K562 (cell line): Measurements from ENCODE around the gene AKAP13. TPM values are rescaled to one million over a fixed set of nuclear protein-coding genes. Genes with fewer than 3 reads are reported as not detected.

Experiments
- ATAC-seq: fragments of 200-7000 bp; cut with Tn5 transposase; 3 replicates; pipeline ENCODE4 v1.9.1; 2020; ENCODE audit warnings: moderate library complexity
- BruUV-seq: library from RNA; stranded (reverse); fragments of 400-500 nt; replicated peaks from 2 replicates; lab custom pipeline; 2021; lab: Mats Ljungman, UMichigan
- CTCF ChIA-PET: fragments of 300-600 bp; formaldehyde crosslinking; extraction: SDS; loops from one replicate; lab custom pipeline; 2021; ENCODE audit warnings: low intra/inter-chr PET ratio; lab: Yijun Ruan, JAX
- POLR2A ChIA-PET: fragments of 300-600, 350-650 bp; sonication (Branson Sonifier 250); formaldehyde crosslinking; extraction: SDS; loops from one replicate; lab custom pipeline; 2021; ENCODE audit warnings: antibody characterized with exemption, inconsistent platforms; lab: Yijun Ruan, JAX
- DNase-seq, 4 experiments: peaks; one replicate each; pipeline versions ENCODE4 v3.0.0 to v3.0.0-alpha.2; 2011 to 2018; ENCODE audit warnings: low spot score in 3 of 4, mixed read lengths in 3 of 4; ENCODE audit errors: extremely low read depth in 1 of 4
- FAIRE-seq: peaks from 2 replicates; lab custom pipeline; 2011; peaks lifted over from hg19 to GRCh38; lab: Jason Lieb, UNC
- H2AFZ ChIP-seq: 2 replicates; pipeline ENCODE4 v1.6.0; 2011; ENCODE audit warnings: low read depth, low read length, control low read depth, inconsistent platforms
- H3K27ac ChIP-seq: fragments of 200-600 bp; 3 replicates; pipeline ENCODE4 v1.8.0; 2011; ENCODE audit warnings: low read depth, mild to moderate bottlenecking, control low read depth, inconsistent platforms, low read length, moderate library complexity, mixed read lengths; ENCODE audit errors: extremely low read depth
- H3K27me3 ChIP-seq, 2 experiments: fragments of 300-600 bp in 1 of 2; 2 replicates in 1 of 2; 3 replicates in 1 of 2; pipeline versions ENCODE4 v1.6.0 to v1.8.0; 2011; ENCODE audit warnings: inconsistent platforms in 2 of 2, low read length in 2 of 2, mild to moderate bottlenecking in 1 of 2, mixed read lengths in 1 of 2, moderate library complexity in 1 of 2; ENCODE audit not compliant: control insufficient read depth in 2 of 2, insufficient read depth in 2 of 2
- H3K36me3 ChIP-seq: fragments of 300-600 bp; 3 replicates; pipeline ENCODE4 v1.8.0; 2011; ENCODE audit warnings: mild to moderate bottlenecking, low read length, inconsistent platforms; ENCODE audit not compliant: control insufficient read depth, insufficient read depth
- H3K4me1 ChIP-seq, 2 experiments: fragments of 200-600 bp in 1 of 2; replicated peaks in 1 of 2; 2 replicates in 1 of 2; 3 replicates in 1 of 2; pipeline versions ENCODE4 v1.5.1 to v1.8.0; 2011; ENCODE audit warnings: inconsistent platforms in 2 of 2, low read length in 2 of 2, mild to moderate bottlenecking in 1 of 2, mixed read lengths in 1 of 2, moderate library complexity in 1 of 2; ENCODE audit not compliant: control insufficient read depth in 2 of 2, insufficient read depth in 2 of 2
- H3K4me2 ChIP-seq: 2 replicates; pipeline ENCODE4 v1.6.1; 2011; ENCODE audit warnings: low read length, control low read depth, inconsistent platforms, mixed read lengths; ENCODE audit not compliant: insufficient read depth
- H3K4me3 ChIP-seq: fragments of 200-600 bp; sonication (generic), shearing (Covaris generic); 2 replicates; pipeline ENCODE4 v1.5.1; 2016; ENCODE audit warnings: control low read depth, inconsistent platforms
- H3K79me2 ChIP-seq: fragments of 200-600 bp; 3 replicates; pipeline ENCODE4 v1.8.0; 2011; ENCODE audit warnings: low read length, inconsistent platforms; ENCODE audit not compliant: control insufficient read depth, insufficient read depth
- H3K9ac ChIP-seq, 2 experiments: 2 replicates each; pipeline versions ENCODE4 v1.6.0 to v1.6.1; 2011; ENCODE audit warnings: low read depth in 2 of 2, low read length in 2 of 2, control low read depth in 1 of 2, inconsistent platforms in 1 of 2, mild to moderate bottlenecking in 1 of 2, mixed read lengths in 1 of 2; ENCODE audit not compliant: insufficient read depth in 1 of 2
- H3K9me1 ChIP-seq: one replicate; pipeline ENCODE4 v1.6.0; 2011; ENCODE audit warnings: inconsistent platforms, mild to moderate bottlenecking, low read length, moderate library complexity; ENCODE audit not compliant: control insufficient read depth, insufficient read depth
- H3K9me3 ChIP-seq: replicated peaks from 2 replicates; pipeline ENCODE4 v1.5.1; 2011; ENCODE audit warnings: low read depth, low read length, inconsistent platforms; ENCODE audit not compliant: control insufficient read depth, insufficient read depth
- H4K20me1 ChIP-seq: replicated peaks from 2 replicates; pipeline ENCODE4 v1.6.1; 2011; ENCODE audit warnings: low read length, inconsistent platforms, mixed read lengths; ENCODE audit not compliant: control insufficient read depth, insufficient read depth
- CEBPZ ChIP-seq: fragments of 150-350 bp; IDR thresholded peaks from 2 replicates; pipeline ENCODE4 v1.6.1; 2014; ENCODE audit warnings: low read depth, mild to moderate bottlenecking, low read length, borderline replicate concordance
- FOXA1 ChIP-seq: fragments of 450-650 bp; IDR thresholded peaks from 2 replicates; pipeline ENCODE4 v1.6.1; 2016; ENCODE audit warnings: mild to moderate bottlenecking, borderline replicate concordance
- GATAD2B ChIP-seq: fragments of 450-650 bp; IDR thresholded peaks from 2 replicates; pipeline ENCODE4 v1.6.1; 2017; ENCODE audit warnings: mild to moderate bottlenecking, borderline replicate concordance
- HCFC1 ChIP-seq: IDR thresholded peaks from 2 replicates; pipeline ENCODE4 v1.6.1; 2012; ENCODE audit warnings: low read depth, low read length, improper control_type of control experiment
- HNRNPL ChIP-seq: fragments of 200-400 bp; formaldehyde crosslinking; IDR thresholded peaks from 2 replicates; pipeline ENCODE4 v1.6.1; 2017; ENCODE audit warnings: low read depth, mild to moderate bottlenecking, low read length
- PPARD ChIP-seq: fragments of 250-450 bp; sonication (Bioruptor Pico); IDR thresholded peaks from 2 replicates; pipeline ENCODE4 v1.8.0; 2022; ENCODE audit warnings: inconsistent platforms, mild to moderate bottlenecking, moderate library complexity
- TAF7 ChIP-seq: fragments of 450-650 bp; IDR thresholded peaks from 2 replicates; pipeline ENCODE4 v1.6.1; 2016; ENCODE audit warnings: missing genetic modification characterization, missing compliant biosample characterization
- in situ Hi-C: fragments of 300-500 bp; cut with MboI; formaldehyde crosslinking; loops from 4 replicates; pipeline ENCODE4 v1.15.0; 2018; ENCODE audit warnings: inconsistent platforms, mixed read lengths
- intact Hi-C: fragments of 100-400 bp; cut with micrococcal nuclease; formaldehyde crosslinking; loops from 2 replicates; pipeline ENCODE4 v1.14.2; 2022
- polyA plus RNA-seq, 8 experiments: library from polyadenylated mRNA; depleted of rRNA in 4 of 8; stranded (reverse) in 5 of 8; unstranded in 3 of 8; fragments of >200 nt; fragmentation: Nextera tagmentation in 2 of 8; fragmentation: Illumina TruSeq in 1 of 8; extraction: Ambion mirVana in 2 of 8; extraction: Trizol in 1 of 8; gene quantifications; 2 replicates each; pipeline versions ENCODE4 v1.2.1 to v1.2.3, GENCODE V29; 2011 to 2014; ENCODE audit warnings: inconsistent platforms in 1 of 8, missing spikeins in 1 of 8
- total RNA-seq, 7 experiments: library from RNA; depleted of rRNA in 6 of 7; stranded (reverse); fragments of >200 nt in 6 of 7; fragmentation: Illumina TruSeq in 2 of 7; extraction: Trizol in 2 of 7; gene quantifications; 2 replicates each; pipeline versions ENCODE4 v1.2.1 to v1.2.3, GENCODE V29; 2011 to 2021; ENCODE audit warnings: low replicate concordance in 1 of 7

The AKAP13 gene
- total and polyA plus RNA-seq, 9 of the 15 experiments (the other 6 are each of a cell fraction or from before 2014, with no cell fraction given) = 0.03 to 1.7 (median 0.42) TPM

- ATAC-seq (no peak), FAIRE-seq (no peak), DNase-seq (no peak)
- H3K9me1 ChIP-seq = no peaks in the 10 kb centered on the region
- intact Hi-C loops (no loop called here), in situ Hi-C loops (no loop called here)
- no peak overlapping the region for H2AFZ ChIP-seq
- no peaks in the 10 kb centered on the region for H3K79me2 ChIP-seq
- H3K27me3 ChIP-seq = peaks cover 0 to 2% of the 10 kb centered on the region in 2 experiments; a peak in 3 of 5 replicates
- TF ChIP-seq PPARD (CRISPR knock-in tag) (no peak), FOXA1 (no peak), CEBPZ (no peak), GATAD2B (no peak), TAF7 (no peak), HCFC1 (no peak), HNRNPL (no peak)
- no peaks in the 10 kb centered on the region for H3K9me3 ChIP-seq
- H3K9ac ChIP-seq = no peak overlapping the region
- H3K4me2 ChIP-seq = no peak overlapping the region
- no peak overlapping the region for H3K4me3 ChIP-seq
- H4K20me1 ChIP-seq = no peaks in the 10 kb centered on the region
- ChIA-PET CTCF (no interaction called here), POLR2A (no interaction called here)
- H3K36me3 ChIP-seq = no peaks in the 10 kb centered on the region
- H3K27ac ChIP-seq = no peak overlapping the region
- BruUV-seq = no TSS peak
- no peaks in the 10 kb centered on the region for H3K4me1 ChIP-seq
Measured at GRCh38 chr15:85525755-85526154, 145.4 kb downstream of the AKAP13 start.
